GM18507 (cell line): ENCODE measurements around the gene ENTR1.
"Not testable (repeated sequence)": the region's sequence is repeated elsewhere in the genome, so short reads cannot be mapped to it uniquely, and the experiment has no call there.

ENCODE experiments used
- DNase-seq: peaks from one replicate; pipeline ENCODE4 v3.0.0; 2011; ENCODE audit warnings: low read depth; ENCODE audit not compliant: insufficient read length; ENCODE audit errors: extremely low spot score
- FAIRE-seq: peaks from 2 replicates; lab custom pipeline; 2011; peaks lifted over from hg19 to GRCh38; lab: Jason Lieb, UNC

The ENTR1 gene

GRCh38 chr9:136439481-136440408 is 29.3 kb upstream of the ENTR1 start, which contains the start of gene INPP5E:
Gene INPP5E, minus strand, starts transcription at chr9:136439845. Its CDS starts 426 bp downstream, at chr9:136439419.
- peak; percentile 71 for FAIRE-seq

DNA sequence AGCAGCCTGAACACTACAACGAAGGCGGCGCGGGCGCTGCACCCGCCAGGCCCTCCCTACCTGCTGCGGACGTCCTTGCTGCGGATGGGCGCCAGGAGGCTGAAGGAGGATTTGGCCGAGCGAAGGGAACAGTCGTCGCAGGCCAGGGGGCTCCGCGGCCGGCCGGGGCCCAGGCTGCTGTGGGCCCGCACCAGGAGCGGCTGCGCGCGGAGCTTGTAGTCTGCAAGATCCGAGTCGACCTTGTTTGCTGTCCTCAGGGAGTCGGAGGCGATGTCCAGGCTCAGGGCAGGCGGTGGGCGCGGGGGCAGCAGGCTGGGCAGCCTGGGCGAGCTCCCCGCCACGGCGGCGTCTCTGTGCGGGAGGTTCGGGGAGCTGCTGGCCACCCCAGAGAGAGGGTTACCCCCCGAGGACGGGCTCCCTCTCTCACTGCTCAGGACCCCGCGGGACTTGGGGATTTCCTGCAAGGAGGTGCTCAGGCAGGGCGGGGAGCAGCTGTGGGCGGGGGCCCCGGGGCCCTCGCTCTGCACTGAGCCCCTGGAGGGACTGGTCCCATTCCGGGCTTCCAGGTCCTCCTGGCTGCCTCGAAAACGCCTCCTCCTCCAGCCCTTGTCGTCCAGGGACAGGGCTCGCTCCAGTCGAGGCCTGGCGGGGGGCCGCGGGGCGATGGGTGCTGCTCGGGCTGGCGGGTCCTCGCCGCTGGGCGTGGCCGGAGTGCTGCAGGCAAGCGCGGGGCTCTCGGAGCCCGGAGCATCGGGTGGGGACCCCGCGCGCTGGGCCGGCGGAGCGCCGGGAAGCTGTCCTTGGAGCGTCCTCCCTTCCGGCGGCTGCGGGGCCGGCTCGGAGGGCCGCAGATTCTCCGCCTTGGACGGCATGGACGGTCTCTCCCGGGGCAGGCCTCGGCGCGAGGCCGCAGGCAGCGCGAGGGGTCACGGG is 28.4 kb upstream of the ENTR1 start:
- FAIRE-seq (peak; percentile 78), DNase-seq (peak; percentile 65)

More at GRCh38 chr9:136439481-136440408, 29.3 kb upstream of the ENTR1 start, which contains the start of gene INPP5E:
- peak; percentile 86 for DNase-seq

GRCh38 chr9:136437839-136438547 is 27.6 kb upstream of the ENTR1 start:
- FAIRE-seq: no peak
- no peak for DNase-seq

DNA sequence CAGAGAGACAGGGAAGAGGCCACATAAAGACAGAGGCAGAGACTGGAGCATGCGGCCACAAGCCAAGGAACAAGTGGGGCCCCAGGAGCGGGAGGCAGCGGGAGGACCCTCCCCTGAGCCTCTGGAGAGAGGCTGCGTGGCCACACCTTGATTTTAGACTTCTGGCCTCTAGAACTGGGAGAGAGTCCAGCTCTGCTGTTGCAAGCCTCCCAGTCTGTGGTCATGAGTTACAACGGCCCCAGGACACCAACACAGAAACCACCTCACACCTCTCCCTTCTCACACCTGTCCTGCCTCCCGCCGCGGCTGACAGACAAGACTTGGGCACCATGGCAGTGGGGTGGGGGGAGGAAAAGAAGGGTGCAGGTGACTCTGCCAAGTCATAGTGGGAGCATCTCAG is 27.0 kb upstream of the ENTR1 start:
- FAIRE-seq: no peak
- no peak for DNase-seq

- FAIRE-seq (no peak), DNase-seq (no peak)
These were observed 25.7 kb upstream of the ENTR1 start for GRCh38 chr9:136436055-136436634.

- DNase-seq (no peak), FAIRE-seq (no peak)
These were observed 24.3 kb upstream of the ENTR1 start for GRCh38 chr9:136434580-136435169.

GRCh38 chr9:136433849-136434579 is 23.6 kb upstream of the ENTR1 start:
- FAIRE-seq: no peak
- DNase-seq: no peak

GRCh38 chr9:136433043-136433715 is 22.8 kb upstream of the ENTR1 start:
- DNase-seq (no peak), FAIRE-seq (no peak)

GRCh38 chr9:136432591-136432990 is 22.2 kb upstream of the ENTR1 start:
- no peak for DNase-seq
- no peak for FAIRE-seq

- FAIRE-seq (no peak), DNase-seq (no peak)
These were observed 21.5 kb upstream of the ENTR1 start for GRCh38 chr9:136431782-136432350.

DNA sequence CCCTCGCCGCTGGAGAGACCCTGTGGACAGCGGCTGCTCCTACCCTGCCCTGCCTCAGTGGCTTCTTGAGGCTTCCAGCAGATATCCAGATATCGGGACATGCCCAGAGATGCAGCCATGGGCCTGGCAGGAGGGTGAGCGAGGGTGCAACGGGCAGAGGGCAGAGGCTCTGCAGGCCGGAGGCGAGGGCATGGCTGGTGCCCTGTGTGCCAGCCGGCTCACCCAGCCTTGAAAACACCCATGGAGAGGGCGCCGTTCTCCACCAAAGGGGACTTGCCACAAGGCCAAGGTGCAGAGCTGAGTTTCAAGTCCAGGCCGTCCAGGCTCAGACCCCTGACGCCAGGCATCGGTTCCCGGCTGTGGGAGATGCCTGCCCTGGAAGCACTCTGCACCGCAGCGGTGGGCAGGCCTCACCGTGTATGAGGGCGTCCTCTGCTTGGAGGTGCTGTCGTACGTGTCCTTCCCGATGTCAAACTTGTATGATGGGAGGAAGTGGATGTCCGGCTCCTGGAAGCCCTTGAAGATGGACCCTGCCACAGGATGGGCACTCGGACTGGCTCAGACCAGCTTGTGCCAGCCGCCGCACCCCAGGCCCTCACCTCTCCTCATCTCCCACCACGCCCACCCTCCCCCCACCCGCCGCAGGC is 20.3 kb upstream of the ENTR1 start:
- no peak for FAIRE-seq
- no peak for DNase-seq

- no peak for DNase-seq
- no peak for FAIRE-seq
These were observed 19.5 kb upstream of the ENTR1 start for GRCh38 chr9:136429683-136430491.

DNA sequence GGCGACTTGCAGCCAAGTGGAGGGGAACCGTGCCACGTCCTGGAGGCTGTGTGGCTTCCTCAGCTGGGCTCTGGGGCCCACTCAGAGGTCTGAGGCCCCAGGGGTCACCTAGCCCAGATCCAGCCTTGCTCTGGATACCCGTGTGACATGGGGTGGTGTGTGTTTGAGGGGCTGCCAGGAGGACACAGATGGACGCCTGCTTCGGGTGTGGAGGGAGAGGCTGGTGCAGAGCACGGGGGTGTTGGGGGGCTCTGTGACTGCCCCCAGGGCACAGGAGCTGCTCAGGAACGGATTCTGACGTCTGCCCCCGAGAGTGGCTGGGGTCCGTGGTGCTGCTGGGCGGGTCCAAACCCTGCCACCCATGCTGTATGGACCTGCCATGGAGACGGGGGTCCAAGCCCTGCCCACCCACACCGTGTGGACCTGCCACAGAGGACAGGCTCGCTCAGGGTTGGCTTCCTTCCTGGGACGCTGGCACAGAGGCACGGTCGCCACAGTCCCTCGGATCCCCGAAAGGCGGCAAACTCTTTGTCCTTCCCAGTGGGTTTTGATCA is 18.7 kb upstream of the ENTR1 start:
- FAIRE-seq (no peak), DNase-seq (no peak)

DNA sequence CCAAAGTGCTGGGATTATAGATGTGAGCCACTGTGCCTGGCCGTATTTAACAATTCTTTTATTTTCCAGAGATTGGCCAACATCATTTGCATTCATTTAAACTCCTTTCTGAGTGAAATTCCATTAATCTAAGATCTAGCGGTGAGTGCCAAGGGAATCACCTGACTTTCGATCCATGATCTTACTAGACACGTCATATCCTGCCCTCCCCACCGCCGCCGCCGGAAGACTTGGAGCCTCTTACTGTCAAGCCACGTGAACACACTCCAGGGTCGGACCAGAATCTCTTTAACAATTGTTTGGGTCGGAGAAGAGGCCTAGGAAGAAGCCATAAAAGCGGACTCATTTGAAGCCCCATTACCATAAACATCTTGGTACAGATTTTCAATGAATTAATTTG is 16.4 kb upstream of the ENTR1 start:
- FAIRE-seq: no peak
- DNase-seq: no peak

- not testable (repeated sequence) for DNase-seq, FAIRE-seq
These were observed 15.0 kb upstream of the ENTR1 start for GRCh38 chr9:136425367-136425766.
